Caki2 (cell line): ENCODE results near the gene PMEPA1. TPM values are rescaled to one million over a fixed set of nuclear protein-coding genes. Genes with fewer than 3 reads are reported as not detected.

ENCODE experiments used
- DNase-seq: peaks from one replicate; pipeline ENCODE4 v3.0.0-alpha.2; 2015; ENCODE audit warnings: low read depth
- in situ Hi-C: cut with HindIII; loops from 2 replicates; pipeline ENCODE4 v1.10.0; 2016; ENCODE audit warnings: low sequenced_read_pairs, low pct_unique_long_range_greater_than_20kb, mixed read lengths
- total RNA-seq: library from RNA; depleted of rRNA; stranded (reverse); fragments of >200 nt; shearing (Covaris generic); gene quantifications from 2 replicates; pipeline ENCODE4 v1.2.3, GENCODE V29; 2014; ENCODE audit warnings: low replicate concordance; rRNA removed

Gene PMEPA1, protein sequence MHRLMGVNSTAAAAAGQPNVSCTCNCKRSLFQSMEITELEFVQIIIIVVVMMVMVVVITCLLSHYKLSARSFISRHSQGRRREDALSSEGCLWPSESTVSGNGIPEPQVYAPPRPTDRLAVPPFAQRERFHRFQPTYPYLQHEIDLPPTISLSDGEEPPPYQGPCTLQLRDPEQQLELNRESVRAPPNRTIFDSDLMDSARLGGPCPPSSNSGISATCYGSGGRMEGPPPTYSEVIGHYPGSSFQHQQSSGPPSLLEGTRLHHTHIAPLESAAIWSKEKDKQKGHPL
- total RNA-seq, result 68.1 and 97.6 TPM in 2 replicates

DNA sequence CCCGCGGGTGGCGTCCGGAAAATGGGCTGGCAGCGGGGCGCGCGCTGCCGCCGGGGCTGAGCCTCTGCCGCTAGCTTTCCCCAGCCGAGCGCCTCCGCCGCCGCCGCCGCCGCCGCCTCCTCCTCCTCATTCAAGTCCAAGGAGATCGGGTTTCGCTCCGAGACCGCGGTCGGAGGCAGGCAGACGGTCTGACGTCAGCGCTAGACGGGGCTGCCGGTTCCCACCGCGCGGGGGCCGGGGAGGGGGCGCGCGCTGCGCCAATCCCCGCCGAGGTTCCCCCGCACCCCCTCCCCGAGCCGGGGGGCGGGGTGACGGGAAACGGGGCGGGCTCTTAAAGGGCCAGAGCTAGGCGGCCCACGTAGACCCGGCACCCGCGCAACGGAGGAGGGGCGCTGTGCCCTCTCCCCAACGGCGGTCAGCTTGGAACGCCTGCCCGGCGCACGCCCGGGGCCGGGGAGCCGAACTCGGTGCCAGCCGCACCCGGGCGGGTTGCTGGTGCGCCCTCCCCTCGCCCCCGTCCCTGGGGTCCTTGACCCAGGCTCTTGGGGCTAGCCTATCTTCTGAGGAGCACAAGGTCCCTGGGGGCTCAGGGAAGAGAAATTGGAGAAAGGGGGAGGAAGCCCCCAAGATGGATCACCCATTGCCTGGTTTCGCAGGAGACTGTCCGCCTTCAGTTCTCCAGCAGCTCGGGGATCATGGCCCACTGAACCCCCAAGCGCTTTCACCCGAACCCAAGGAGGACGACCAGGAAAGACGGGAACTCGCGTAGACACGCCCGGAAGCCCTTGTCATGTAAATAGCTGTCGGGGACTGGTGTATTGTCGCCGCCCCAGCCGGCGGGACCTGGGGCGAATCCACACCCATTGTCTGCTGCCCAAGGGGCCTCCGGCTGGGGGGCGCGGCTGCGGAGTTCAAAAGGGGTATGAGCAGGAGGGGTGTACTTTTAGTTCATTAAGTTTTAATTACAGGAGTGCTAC is at the start of gene PMEPA1:
PMEPA1 (minus strand) TSS at position 193 of the 977 bp plus-strand sequence. CDS start 433 bp downstream, outside the sequence.
- in situ Hi-C loops, result no loop called here
- peak; percentile 98 for DNase-seq

- no peak for DNase-seq
- in situ Hi-C loops, result no loop called here
Measured at GRCh38 chr20:57757767-57758166, 48.0 kb upstream of the PMEPA1 start.

- DNase-seq, result no peak
- in situ Hi-C loops, result no loop called here
Measured at GRCh38 chr20:57756921-57757320, 47.1 kb upstream of the PMEPA1 start.

GRCh38 chr20:57756213-57756612 is 46.4 kb upstream of the PMEPA1 start:
- in situ Hi-C loops, result no loop called here
- no peak for DNase-seq

GRCh38 chr20:57755609-57756008 is 45.8 kb upstream of the PMEPA1 start:
- in situ Hi-C loops, result no loop called here
- no peak for DNase-seq

DNA sequence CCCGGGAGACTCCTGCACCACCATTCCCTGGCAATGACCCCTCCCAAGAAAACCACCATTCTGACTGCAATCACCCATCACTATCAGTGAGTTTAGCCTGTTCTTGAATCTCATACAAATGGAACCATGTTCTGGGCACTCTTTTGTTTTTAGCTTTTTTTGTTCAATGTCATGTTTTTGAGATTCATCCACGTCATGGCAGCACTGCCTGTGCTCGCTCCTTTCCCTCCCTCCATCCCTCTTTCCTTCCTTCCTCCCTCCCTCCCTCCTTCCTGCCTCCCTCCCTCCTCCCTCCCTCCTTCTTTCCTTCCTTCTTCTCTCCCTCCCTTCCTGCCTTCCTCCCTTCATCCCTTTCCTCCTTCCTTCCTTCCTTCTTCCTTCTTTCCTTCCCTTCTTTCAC is 44.4 kb upstream of the PMEPA1 start:
- in situ Hi-C loops, result no loop called here
- DNase-seq, result no peak

- in situ Hi-C loops, result no loop called here
- DNase-seq, result no peak
Measured at GRCh38 chr20:57753332-57754164, 43.7 kb upstream of the PMEPA1 start.

GRCh38 chr20:57751411-57751810 is 41.6 kb upstream of the PMEPA1 start:
- DNase-seq, result no peak
- in situ Hi-C loops, result no loop called here

DNA sequence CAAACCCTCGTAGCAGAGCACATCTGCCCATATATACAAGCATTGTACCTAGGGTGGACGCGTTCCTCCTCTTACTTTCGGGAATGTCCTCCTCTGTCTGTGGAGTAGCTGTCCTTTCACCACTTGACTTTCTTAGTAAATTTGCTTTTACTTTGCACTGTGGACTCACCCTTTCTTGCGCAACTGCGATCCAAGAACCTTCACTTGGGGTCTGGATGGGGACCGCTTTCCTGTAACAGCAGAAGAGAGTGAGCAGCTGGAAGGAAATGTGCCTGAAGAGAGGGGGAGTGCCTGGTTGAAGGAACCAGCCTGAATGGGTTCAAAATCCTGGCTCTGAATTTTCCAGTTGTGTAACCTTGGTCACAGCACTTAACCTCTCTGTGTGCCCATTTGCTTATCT is 40.1 kb upstream of the PMEPA1 start:
- in situ Hi-C loops, result no loop called here
- DNase-seq, result no peak

DNA sequence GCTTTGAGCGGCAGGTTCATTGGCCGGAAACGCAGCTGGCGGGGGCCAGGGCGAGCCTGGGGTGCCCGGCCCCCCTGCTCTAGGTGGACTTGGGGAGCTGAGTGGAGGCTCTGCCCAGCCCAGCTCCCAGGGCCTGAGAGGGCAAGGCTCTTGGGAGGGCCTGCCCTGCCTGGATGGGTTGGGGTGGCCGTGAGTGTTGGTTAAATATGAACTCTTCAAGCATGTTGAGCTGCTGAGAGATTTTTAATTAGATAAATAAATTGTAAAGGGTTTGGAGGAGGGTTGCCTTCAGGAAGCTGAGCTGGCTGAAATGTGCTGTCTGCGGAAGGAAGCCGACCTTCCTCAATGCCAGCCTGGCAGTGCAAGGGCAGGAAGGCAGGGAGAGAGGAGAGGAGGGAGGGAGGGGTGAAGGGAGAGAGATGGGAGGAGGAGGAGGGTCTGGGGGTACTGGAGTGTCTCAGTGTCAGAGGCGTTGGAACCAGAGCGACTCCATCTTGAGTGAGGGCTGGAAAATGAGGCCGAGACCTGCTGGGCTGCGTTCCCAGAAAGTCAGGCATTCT is 39.4 kb upstream of the PMEPA1 start:
- in situ Hi-C loops, result no loop called here
- DNase-seq, result no peak

- peak; percentile 99 for DNase-seq
- in situ Hi-C loops, result no loop called here
Measured at GRCh38 chr20:57748601-57749130, 38.9 kb upstream of the PMEPA1 start.

DNA sequence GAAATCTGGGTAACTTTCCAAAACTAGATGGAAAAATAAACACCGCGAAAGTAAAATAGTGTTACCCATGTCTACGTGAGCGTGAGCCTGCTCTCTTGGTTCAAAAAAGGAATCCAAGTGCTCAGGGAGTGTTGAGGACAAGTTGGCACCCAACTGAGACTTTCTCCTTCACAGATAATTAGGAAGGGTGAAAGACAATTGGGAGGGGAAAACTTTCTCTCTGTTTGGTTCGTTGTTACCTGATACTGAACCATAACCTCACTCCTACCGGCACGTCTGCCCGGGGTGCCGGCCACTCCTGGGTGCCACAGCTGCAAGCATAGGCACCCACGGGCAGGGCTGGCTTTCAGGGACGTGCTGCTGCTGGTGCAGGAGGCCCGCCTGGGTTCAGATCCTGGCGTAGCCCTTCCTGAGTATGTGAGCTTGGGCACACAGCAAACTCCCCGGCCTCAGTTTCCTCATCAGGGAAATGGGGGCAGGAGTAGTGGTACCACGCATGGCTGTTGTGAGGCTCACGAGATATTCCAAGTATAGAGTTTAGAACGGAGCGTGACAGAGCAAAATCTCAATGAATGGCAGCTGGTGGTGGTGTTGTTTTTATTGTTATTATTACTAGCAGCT is 38.2 kb upstream of the PMEPA1 start:
- DNase-seq, result peak; percentile 33
- in situ Hi-C loops, result no loop called here

- DNase-seq, result peak; percentile 39
- in situ Hi-C loops, result no loop called here
Measured at GRCh38 chr20:57746832-57747404, 37.1 kb upstream of the PMEPA1 start.

DNA sequence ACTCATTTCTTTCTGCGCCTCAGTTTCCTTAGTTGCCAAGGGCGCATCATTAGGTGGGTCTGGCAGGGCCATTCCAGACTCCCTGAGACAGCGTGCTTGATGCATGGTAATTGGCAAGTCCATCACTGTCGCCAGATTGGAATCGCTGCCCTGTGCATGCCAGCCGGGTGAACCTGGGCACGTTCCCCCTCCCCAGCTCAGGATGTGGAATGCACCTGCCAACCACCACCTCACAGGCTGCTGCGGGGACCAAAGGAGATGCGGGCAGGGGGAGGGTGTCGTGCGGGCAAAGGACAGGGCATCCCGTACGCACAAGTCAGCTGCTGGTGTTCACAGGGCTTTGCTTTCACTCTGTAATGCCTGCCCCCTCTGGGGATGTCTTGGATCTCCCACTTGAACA is 36.4 kb upstream of the PMEPA1 start:
- no peak for DNase-seq
- in situ Hi-C loops, result no loop called here

GRCh38 chr20:57744206-57744605 is 34.4 kb upstream of the PMEPA1 start:
- no peak for DNase-seq
- in situ Hi-C loops, result no loop called here

DNA sequence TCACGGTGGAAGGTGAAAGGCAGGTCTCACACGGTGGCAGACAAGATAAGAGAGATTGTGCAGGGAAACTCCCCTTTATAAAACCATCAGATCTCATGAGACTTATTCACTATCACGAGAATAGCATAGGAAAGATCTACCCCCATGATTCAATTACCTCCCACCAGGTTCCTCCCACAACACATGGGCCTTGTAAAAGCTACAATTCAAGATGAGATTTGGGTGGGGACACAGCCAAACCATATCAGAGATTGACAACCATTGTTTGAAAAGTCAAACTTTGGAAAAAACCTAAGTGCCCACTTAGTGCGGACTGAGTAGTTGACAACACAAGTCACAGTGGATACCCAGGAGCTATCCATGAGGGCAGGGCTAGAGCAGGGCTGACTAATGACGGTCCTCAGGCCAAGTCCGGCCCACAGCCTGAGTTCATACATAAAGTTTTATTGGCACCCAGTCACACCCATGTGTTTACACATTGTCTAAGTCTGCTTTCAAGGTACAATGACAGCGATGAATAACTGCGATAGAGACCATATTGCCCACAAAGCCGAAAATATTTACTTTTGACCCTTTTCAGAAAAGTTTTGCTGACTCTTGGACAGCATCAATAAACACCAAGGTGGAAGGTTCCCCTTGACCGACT is 33.8 kb upstream of the PMEPA1 start:
- DNase-seq, result peak; percentile 51
- in situ Hi-C loops, result no loop called here
